Measurements from ENCODE around the gene OSTM1.
"Not testable (repeated sequence)": the region's sequence is repeated elsewhere in the genome, so short reads cannot be mapped to it uniquely, and the experiment has no call there.

OSTM1 gene

DNA sequence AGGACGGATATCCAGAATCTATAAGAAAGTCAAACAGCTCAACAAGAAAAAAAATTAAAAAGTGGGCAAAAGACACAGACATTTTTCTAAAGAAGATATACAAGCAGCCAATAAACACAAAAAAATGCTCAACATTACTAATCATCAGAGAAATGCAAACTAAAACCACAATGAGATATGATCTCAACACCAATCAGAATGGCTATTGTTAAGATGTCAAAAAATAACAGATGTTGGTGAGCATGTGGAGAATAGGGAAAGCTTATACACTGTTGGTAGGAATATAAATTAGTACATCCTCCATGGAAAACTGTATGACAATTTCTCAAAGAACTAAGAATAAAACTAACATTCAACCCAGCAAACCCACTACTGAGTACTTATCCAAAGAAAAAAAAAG is 23.3 kb upstream of the OSTM1 start:
- DNase-seq, result no peak

DNA sequence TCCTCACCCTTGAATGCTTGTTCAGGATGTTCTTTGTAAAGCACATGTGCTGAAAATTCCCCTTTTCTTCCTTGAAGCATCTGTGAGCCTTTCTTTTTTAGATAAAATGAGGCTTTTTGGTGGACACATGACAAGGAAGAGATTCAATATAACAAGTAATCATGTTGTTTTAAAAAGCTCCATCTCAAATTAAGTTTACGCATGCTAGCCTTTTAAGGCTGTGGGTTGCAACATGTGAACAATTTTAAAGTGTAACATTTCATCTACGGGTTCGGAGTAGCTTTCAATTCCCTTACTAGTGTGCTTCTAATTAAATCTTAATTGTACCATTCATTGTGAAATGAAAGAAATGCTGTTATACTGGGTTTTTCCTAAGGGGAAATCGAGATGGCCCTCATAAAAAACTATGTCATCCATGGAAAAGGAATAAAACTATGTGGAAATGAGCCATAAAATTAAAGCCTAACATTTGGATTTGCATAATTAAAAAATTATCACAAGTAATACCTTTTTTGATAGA is 19.3 kb upstream of the OSTM1 start:
- DNase-seq, result no peak

DNA sequence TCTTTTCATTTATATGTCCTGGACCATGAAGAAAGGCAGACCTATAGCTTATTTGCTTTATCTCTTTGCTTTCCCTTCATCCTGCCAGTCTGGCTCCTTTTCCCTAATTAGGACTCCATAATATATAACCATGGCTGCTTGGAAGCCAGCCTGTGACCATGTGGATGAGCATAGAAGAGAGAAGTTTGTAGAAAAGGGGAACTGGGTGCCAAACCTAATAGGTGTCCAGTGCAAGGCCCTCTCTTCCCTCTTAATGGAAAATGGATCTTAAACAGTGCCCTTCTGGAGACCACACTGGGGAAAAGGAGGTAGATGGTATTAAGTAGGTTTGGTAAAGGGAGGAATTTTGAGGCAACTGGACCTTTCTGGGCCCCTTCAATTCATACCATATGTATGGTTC is 16.7 kb upstream of the OSTM1 start:
- DNase-seq, result no peak

DNA sequence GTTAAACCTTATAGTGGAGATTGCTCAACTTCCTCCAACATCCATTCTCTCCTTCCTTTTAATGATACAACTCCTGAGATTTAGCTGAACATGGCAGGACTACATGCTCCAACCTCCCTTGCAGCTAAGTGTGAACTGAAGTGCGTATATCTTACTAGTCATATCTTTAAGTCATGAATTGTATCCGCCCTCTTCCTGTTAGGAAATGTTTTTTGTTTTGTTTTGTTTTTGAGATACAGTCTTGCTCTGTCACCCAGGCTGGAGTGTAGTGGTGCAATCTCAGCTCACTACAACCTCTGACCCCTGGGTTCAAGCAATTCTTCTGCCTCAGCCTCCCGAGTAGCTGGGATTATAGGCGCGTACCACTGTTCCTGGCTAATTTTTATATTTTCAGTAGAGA is 8.8 kb upstream of the OSTM1 start:
- no peak for DNase-seq

DNA sequence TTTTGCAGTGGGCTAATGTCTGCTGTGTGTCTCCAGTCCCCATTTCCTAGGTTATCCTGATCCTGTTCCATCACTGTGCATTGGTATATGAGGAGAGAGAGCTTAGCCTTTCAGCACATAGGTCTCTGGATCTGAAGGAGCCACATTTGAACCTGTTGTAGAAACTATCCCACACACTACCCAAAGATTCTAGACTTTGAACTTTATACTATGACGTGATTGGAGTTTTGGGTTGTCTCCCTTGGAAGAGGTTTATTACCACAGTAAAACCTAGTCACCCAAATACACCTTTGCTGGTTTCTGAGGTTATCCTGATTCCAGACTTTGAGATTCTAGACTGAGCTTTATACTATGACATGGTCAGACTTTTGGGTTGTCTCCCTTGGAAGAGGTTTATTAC is 8.0 kb upstream of the OSTM1 start:
- no peak for DNase-seq

DNA sequence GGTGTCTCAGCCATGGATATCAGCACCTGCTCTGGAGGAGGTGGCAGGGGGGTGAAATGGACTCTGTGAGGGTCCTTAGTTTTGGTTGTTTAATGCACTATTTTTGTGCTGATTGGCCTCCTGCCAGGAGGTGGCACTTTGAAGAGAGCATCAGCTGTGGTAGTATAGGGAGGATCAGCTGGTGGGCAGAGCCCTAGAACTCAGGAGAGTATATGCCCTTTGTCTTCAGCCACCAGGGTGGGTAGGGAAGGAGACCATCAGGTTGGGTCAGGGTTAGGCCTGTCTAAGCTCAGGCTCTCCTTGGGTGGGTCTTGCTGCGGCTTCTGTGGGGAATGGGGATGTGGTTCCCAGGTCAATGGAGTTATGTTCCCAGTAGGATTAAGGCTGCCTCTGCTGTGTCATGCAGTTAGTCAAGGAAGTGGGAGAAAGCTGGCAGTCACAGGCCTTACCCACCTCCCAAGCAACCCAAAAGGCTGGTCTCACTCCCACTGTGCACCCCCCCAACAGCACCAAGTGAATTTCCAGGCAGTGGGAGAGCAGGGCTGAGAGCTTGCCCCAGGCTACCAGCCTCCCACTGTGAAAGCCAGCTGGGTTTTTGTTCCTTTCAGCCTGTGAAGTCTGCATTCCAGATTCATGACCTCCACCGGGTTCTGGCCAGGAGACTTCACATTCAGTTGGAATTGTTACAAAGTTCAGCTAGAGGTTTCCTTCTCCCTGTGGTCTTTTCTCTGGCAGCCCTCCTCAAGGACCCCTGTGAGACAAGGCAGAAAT is 5.7 kb upstream of the OSTM1 start:
- no peak for DNase-seq

DNA sequence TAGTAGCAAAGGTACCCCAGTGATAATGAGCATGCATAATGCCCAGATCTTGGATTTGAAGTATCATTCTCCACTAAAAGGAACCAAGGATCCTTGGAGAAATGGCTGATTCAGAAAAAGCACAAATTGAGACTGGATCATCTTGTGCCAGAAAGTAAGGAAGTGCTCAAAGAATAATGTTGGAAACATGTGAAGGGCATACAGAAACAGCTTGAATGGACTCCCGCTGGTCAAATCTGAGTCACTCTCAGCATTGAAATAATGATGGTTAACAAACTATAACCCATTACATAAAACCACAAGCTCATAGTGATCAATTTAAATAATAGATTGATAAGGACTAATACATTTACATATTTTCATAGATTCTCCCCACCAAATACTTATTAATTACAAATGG is 3.6 kb upstream of the OSTM1 start:
- DNase-seq, result no peak

DNA sequence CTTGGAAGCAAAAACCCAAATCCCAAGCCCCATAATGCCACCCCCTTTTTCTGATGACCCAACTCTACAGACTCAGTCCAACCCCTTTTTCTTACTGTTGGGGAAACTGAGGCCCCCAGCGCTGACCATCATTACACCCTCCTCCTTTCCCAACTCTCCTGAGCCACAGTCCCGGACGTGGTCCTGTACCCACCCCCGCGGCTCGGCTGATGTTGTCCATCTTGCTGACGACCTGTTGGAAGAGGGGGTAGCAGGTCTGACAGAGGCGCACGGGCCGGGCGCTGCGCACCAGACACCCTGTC is 533 bp downstream of the OSTM1 start:
- DNase-seq, result no peak

DNA sequence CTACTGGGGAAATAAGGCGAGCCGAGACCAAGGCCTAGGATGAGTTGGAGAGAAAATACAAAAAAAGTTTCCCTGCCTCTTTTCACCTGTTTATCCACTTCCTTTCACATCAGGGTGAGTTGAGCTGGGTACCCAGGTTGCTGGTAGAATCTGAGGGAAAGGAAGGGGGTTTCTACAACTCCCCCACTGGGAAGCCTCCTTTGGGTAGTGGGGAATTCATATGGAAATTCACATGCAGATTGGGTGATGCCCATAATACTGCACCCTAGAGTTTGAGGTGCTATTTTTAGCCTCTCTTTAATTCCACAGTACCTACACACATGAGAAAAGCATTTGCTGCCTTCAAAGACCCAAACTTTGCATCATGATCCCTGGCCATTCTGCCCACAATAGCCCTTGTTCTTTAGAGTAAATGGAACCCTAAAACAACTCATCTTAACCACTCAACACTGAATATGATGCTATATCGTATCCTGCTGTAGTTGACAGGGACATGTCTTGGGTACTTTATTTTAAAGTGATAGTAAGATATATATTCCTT is 2.7 kb downstream of the OSTM1 start:
- DNase-seq, result no peak

DNA sequence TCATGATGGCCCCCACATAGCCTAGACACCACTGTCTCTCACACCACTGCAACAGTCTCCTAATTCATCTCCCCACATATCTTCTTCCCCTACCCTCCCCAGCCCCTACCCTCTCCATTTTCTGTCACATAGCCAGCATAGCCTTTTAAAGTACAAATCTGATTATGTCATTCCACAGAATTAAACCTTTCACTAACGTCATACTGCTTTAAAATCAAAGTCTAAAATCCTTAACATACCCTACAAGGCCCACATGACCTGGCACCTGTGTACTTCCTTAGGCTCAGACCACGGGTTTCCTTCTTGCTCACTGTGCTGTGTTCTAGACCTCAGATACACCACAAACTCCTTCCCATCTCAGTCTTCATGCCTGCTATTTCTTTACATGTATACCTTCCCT is 5.9 kb downstream of the OSTM1 start:
- no peak for DNase-seq

DNA sequence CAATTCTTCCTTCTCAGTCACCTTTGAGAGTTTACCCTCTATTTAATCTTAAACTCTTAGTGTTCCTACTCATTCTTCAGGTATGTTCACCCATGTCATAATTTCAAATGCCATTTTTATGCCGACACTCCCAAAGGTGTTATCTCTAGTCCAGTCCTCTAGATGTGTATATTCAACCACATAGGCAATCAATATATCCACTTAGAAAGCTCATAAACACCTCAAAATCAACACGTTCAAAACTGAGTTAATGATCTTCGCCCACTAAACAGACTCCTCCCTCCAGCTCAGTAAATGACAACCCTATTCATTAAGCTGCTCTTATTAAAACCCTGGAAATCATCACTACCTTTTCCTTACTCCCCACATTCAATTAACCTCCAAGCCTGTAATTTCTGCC is 6.4 kb downstream of the OSTM1 start:
- no peak for DNase-seq

DNA sequence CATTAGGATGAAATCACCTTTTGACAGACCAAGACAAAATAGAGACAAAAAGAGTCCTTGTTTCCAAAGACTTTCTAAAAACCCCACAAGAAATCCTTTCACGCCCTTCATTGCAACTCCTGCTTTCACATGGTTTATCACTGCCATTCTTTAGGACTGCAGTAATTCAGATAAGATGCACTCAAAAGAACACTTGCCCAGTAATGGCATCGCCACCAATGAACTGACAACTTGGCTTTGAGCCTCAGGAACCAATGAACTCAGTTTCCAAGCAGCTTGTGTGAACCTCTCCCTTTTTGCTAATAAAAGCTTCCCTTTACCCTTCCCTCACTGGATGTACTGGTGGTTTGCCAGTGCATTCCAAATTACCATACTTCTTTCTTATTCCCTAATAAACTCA is 21.8 kb downstream of the OSTM1 start:
- DNase-seq, result no peak

DNA sequence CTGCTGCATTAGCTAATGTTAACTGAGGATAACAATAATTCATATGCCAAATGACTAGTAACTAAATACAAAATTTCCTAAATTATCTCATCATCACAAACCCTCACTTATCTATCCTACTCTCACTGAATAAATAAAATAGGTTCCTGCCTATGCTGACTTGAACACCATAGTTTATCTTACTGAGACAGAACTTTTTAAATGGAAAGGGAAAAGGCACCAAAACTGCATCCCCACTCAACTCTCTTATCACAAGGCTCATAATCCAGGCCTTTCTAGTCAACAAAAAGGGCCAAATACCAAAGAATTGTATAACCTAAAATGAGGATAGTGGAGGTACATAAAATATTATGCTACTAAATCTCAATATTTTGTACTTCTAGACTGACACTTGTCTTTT is 23.1 kb downstream of the OSTM1 start:
- no peak for DNase-seq

DNA sequence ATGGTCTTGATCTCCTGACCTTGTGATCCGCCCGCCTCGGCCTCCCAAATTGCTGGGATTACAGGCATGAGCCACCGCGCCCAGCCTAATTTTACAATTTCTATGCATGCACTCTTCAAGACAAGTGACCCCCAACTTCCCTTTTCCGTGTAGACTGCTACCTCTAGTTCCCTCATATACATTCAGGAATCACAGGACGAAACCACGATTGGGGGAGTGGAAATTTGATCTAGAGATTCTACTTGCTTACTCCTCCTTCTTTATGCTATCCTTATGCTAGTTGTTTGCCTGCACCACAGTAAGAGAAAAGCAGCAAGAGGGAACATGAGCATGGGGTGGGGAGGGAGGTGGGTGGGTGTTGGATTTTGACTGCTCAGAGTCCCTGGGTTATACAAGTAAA is 34.9 kb downstream of the OSTM1 start:
- DNase-seq, result no peak

DNA sequence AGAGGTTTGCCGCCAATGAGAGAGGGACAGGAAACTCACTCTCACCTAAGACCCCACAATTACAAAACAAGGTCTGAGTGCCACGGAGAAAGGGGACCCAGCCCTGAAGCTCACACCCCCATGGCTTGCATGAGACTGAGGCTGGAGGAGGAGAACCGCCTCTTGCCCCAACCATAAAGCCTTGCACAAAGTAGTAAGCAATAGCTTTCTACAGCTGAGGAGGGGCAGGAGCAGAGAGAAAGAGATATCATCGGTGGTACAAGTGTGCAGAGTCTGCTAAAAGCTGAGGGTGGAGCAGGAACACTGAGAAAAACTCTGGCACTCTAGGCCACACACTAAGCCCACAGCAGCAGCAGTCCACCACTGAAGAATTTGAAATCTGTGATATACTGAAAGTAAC is 37.7 kb downstream of the OSTM1 start:
- no peak for DNase-seq

DNA sequence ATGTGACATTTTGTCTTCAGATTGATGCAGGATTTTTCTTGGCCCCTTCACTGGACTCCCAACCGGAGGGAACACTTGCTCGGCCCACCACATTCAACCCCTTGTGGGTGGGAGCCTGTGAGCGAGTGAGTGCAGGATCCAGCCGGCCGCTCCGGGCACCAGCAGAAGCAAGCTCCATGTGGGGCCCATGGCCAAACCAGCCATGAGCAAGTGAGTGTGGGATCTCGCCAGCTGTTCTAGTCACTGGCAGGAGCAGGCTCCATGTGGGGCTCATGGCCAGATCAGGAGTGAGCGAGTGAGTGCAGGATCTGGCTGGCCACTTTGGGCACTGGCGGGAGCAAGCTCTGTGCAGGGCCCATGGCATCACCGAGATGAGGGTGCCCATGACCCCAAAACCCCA is 42.6 kb downstream of the OSTM1 start:
- DNase-seq, result no peak

DNA sequence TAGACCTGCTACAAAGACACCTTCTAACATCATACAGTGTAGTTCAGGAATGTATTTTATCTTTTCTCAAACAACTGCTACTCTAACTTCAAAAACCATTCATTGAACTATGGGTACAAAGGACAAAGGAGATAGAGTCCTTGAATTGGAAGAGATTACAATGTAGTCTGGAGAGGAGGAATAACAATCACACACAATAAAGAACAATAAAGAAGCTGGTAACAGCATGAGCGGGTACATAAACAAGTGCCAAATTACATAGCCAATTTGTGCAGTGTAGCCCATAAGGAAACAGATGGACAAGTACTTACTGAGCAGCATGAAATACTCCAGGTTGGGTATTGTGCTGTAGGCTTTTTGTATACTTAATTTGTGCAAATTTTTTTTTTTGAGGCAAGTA is 44.3 kb downstream of the OSTM1 start:
- peak; percentile 27 for DNase-seq

DNA sequence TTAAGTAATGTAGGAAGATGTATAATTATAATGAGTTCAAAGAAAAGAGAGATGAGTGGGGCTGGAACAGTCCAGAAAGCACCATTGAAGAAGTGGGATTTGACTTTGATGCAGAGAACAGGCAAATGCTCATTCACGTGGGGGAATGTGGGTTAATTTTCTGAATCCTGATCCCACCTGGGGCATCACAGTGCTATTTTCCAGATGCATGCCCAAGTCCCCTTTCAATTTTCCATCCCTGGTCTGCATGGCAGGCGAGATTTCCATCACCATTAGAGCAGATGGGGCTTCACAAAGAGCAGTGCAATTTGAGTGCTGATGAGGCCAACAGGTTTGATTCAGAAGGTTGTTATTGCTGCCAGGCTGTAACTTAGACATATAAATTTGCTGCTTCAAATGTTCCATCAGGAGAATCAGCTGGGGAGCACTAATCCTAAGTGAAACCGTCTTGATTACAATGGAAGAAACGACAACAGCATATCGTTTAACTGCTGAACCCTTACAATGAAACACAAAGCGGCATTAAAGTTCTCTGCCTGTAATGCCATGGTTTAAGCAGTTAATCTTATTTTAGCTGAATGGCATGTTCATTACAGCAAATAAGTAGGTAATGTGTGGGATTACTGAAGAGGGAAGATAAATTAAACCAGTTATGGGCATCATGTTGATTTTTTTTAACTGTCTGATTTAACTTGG is 45.2 kb downstream of the OSTM1 start:
- DNase-seq, result no peak

DNA sequence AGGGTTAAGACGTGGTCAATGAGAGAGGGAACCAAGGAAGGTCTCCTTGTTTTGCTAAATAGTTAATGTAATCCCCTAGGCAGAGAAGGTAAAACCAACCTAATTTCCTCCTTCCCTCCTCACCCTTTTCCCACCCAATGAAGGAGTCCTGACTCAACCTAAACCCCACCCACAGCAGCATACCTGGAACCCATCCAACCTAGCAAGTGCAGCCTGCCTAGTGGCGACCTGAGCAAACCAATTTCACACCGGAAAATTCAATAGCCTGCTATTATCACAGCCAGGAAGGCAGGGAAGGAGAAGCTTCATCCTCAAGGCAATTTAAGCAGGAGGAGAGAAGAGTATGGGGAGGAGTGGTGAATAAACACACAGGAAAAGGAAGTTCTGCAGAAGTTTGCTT is 46.9 kb downstream of the OSTM1 start:
- DNase-seq, result peak; percentile 81

DNA sequence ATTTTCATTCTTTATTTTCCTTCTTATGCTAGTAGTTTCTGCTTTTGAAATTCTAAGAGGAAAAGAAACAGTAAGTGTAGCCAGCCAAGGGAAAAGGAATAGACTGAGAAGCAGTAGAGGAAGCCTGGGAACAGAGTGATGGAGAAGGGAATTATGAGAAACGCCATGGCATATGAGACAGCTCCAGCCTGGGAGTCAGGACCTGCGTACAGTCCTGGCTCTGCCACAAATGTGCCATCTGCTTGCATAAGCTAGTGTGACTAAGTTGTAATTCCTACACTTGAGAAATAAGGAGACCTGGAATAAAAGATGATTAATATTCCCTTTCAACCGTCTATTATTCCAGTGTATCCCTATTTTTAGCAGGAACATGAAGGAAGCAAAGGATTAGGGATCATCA is 47.5 kb downstream of the OSTM1 start:
- no peak for DNase-seq

DNA sequence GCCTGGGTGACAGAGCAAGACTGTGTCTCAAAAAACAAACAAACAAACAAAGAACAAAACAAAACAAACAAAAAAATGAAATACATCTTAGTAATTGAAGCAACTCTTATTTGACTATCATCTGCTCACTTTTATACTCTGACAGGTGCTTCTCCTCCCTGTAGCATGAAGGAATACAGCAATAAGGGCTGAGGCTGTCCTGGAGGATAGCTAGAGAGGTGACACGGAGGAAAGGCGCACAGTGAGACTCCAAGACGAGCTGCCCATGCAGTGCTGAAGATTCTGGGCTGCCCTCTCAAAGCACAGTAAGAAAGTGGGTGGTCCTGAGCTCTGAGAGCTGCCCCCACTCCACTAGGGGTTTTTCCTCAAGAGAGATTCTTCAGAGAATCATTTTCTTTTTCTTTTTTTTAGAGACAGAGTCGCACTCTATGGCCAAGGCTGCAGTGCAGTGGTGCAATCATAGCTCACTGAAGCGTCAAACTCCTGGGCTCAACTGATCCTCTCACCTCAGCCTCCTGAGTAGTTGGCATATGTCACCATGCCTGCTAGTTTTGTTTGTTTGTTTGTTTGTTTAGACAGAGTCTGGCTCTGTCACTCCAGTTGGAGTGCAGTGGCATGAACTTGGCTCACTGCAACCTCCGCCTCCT is 50.0 kb downstream of the OSTM1 start:
- no peak for DNase-seq

DNA sequence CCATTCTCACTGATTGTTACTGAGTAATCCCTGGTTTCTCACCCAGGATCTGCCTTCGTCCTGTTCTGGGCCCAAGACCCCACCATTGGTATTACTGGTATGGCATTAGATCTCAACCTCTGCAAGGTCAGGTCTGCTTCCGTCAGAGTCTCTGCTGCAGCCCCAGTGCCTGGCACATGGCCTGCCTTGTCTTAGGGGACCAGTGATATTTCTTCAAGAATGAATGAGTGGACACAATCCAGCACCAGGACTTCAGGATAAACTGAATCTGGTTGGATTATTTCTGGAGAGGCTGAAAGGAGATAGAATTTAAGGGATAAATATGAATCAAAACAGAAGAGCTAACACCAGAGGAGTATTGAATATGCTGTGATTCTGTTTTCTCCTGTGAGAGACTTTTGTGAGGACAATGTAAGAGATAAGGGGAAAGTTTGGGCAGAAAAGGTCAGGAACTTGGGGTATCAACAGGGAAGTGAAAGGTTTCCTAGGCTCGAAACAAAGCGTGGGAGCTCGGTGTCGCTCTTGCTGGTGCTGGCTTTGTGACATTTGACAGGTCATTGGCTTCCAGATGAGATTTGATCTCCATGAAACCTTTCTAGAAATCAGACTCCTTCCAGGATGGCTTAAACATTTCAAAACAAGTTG is 53.9 kb downstream of the OSTM1 start:
- no peak for DNase-seq

DNA sequence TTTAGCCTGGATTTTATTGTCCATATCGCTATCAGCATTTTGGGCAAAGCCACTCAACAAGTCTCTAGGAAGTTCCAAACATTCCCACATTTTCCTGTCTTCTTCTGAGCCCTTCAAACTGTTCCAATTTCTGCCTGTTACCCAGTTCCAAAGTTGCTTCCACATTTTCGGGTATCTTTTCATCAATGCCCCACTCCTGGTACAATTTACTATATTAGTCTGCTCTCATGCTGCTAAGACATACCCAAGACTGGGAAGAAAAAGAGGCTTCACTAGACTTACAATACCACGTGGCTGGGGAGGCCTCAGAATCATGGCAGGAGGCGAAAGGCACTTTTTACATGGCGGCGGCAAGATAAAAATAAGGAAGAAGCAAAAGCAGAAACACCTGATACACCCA is 58.3 kb downstream of the OSTM1 start:
- DNase-seq, result not testable (repeated sequence)

All from NCI-H2029 treated with DMSO at 0.1 percent for 48 hours (cell line).